ENCODE data around the gene RLIM.

DNA sequence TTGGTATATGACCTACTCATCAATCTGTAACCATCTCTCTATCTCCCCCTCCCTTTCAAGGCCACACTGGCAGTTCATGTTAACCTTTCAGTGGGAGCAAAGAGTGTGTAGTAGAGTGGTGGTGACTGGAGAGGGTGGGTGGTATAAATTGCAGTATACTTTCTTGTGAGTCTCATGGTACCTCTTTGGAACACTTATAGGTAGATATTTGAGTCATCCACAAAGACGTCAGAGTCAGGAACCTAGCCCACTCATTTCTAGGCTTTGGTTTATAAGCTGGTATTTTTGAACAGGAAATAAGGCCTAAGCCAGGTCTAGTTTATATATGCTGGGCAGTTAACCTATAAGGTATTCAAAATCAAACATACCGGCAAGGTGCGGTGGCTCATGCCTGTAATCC lies 36.3 kb downstream of the RLIM start:
- TF ChIP-seq, protein P1, sequence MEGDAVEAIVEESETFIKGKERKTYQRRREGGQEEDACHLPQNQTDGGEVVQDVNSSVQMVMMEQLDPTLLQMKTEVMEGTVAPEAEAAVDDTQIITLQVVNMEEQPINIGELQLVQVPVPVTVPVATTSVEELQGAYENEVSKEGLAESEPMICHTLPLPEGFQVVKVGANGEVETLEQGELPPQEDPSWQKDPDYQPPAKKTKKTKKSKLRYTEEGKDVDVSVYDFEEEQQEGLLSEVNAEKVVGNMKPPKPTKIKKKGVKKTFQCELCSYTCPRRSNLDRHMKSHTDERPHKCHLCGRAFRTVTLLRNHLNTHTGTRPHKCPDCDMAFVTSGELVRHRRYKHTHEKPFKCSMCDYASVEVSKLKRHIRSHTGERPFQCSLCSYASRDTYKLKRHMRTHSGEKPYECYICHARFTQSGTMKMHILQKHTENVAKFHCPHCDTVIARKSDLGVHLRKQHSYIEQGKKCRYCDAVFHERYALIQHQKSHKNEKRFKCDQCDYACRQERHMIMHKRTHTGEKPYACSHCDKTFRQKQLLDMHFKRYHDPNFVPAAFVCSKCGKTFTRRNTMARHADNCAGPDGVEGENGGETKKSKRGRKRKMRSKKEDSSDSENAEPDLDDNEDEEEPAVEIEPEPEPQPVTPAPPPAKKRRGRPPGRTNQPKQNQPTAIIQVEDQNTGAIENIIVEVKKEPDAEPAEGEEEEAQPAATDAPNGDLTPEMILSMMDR (IDR thresholded peaks at IDR 0.05), result no peak
- TF ChIP-seq POLR2A (IDR thresholded peaks at IDR 0.05) (no peak), EP300 (IDR thresholded peaks at IDR 0.05) (no peak)
